GM19240 (cell line): ENCODE results near the gene SCG3.
"Not testable (repeated sequence)": the region's sequence is repeated elsewhere in the genome, so short reads cannot be mapped to it uniquely, and the experiment has no call there.

Experiments
- DNase-seq: peaks from one replicate; pipeline ENCODE4 v3.0.0; 2011; ENCODE audit warnings: low spot score; ENCODE audit not compliant: insufficient read length

The SCG3 gene

GRCh38 chr15:51681303-51681963 is at the start of gene SCG3:
Gene SCG3 (plus strand): TSS chr15:51681503. CDS start chr15:51681756, 253 bp downstream.
- DNase-seq = peak; percentile 10

GRCh38 chr15:51634591-51635198 is 46.6 kb upstream of the SCG3 start:
- DNase-seq = no peak

GRCh38 chr15:51641490-51642130 is 39.7 kb upstream of the SCG3 start:
- DNase-seq = no peak

GRCh38 chr15:51642696-51643095 is 38.6 kb upstream of the SCG3 start:
- DNase-seq = no peak

GRCh38 chr15:51647128-51647562 is 34.2 kb upstream of the SCG3 start:
- DNase-seq = no peak

- not testable (repeated sequence) for DNase-seq
Measured at GRCh38 chr15:51648101-51648500, 33.2 kb upstream of the SCG3 start.

- not testable (repeated sequence) for DNase-seq
Measured at GRCh38 chr15:51648643-51649042, 32.7 kb upstream of the SCG3 start.

GRCh38 chr15:51649659-51650521 is 31.4 kb upstream of the SCG3 start:
- peak; percentile 34 for DNase-seq

GRCh38 chr15:51652084-51652668 is 29.1 kb upstream of the SCG3 start:
- no peak for DNase-seq

- not testable (repeated sequence) for DNase-seq
Measured at GRCh38 chr15:51655401-51656057, 25.8 kb upstream of the SCG3 start.

- no peak for DNase-seq
Measured at GRCh38 chr15:51658664-51659063, 22.6 kb upstream of the SCG3 start.

GRCh38 chr15:51661072-51661471 is 20.2 kb upstream of the SCG3 start:
- DNase-seq = no peak

GRCh38 chr15:51667478-51667877 is 13.8 kb upstream of the SCG3 start:
- DNase-seq = no peak

- no peak for DNase-seq
Measured at GRCh38 chr15:51668446-51668845, 12.9 kb upstream of the SCG3 start.

- no peak for DNase-seq
Measured at GRCh38 chr15:51669381-51669780, 11.9 kb upstream of the SCG3 start.

GRCh38 chr15:51672155-51672687 is 9.1 kb upstream of the SCG3 start:
- DNase-seq = no peak

- no peak for DNase-seq
Measured at GRCh38 chr15:51672913-51673857, 8.1 kb upstream of the SCG3 start.

GRCh38 chr15:51675234-51675633 is 6.1 kb upstream of the SCG3 start:
- no peak for DNase-seq

- DNase-seq = no peak
Measured at GRCh38 chr15:51677021-51677420, 4.3 kb upstream of the SCG3 start.
